Measurements from ENCODE around the gene MX1. TPM values are rescaled to one million over a fixed set of nuclear protein-coding genes. Genes with fewer than 3 reads are reported as not detected.

MX1 gene
- total RNA-seq, 1 experiment from 2014 or later, result 1.8 TPM

DNA sequence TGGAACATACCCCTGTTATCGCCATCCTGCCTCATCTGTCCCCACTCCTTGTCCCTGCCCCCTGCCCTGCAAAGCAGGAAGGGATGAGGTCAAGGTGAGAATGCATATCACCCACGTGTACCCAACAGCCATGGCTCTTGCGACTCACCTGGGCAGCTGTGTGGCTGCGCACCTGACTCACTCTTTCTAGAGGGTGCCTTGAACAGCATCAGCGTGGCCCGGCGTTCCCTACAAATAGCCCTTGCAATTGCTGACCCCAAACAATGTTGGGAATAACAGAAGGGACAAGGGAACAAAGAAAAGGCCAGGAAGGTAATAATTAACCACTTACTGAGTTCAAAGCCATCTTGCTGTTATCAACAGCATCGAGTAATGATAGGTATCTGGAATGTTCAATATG, 71.7 kb downstream of the MX1 start:
- no TSS peak for BruUV-seq (replicated peaks)
- H3K9me3 Mint-ChIP-seq (ENCODE audit: unreplicated experiment), result no peaks in the 10 kb centered on the region
- no peak for DNase-seq (ENCODE audit: unreplicated experiment)
- H3K27ac Mint-ChIP-seq (ENCODE audit: low read depth, unreplicated experiment), result no peak overlapping the region
- H3K4me1 Mint-ChIP-seq (ENCODE audit: insufficient read depth, unreplicated experiment), result no peaks in the 10 kb centered on the region
- ChIA-PET CTCF (no interaction called here), POLR2A (no interaction called here)
- TF ChIP-seq CTCF (IDR thresholded peaks at IDR 0.05; ENCODE audit: unreplicated experiment), result no peak
- no peak overlapping the region for H3K4me3 Mint-ChIP-seq (ENCODE audit: unreplicated experiment)
- H3K36me3 Mint-ChIP-seq (ENCODE audit: insufficient read depth, unreplicated experiment), result no peaks in the 10 kb centered on the region
- intact Hi-C loops (cut with micrococcal nuclease), result no loop called here
- peaks cover 67% of the 10 kb centered on the region for H3K27me3 Mint-ChIP-seq (ENCODE audit: insufficient read depth, unreplicated experiment)

DNA sequence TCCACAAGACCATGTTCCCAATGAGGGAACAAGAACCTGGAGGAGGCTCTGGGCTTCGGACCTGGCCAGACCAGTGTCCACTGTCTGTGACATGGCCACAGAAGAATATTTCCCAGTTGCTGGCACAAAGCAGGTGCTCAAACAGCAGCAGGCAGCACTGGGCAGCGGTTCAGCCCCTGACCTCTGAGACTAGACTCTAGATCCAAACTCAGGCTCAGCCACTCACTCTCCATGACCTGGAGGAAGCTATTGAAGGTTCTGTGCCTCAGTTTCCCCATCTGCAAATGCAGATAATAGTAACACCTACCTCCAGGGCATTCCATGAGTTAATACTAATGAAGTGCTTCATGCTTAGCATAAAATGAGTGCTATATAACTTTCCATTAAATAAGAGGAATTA, 73.9 kb downstream of the MX1 start:
- DNase-seq (ENCODE audit: unreplicated experiment), result no peak
- intact Hi-C loops (cut with micrococcal nuclease), result no loop called here
- ChIA-PET POLR2A (no interaction called here), CTCF (no interaction called here)
- Mint-ChIP-seq H3K36me3 (ENCODE audit: insufficient read depth, unreplicated experiment) (no peaks in the 10 kb centered on the region), H3K27ac (ENCODE audit: low read depth, unreplicated experiment) (no peak overlapping the region), H3K4me1 (ENCODE audit: insufficient read depth, unreplicated experiment) (no peaks in the 10 kb centered on the region), H3K9me3 (ENCODE audit: unreplicated experiment) (no peaks in the 10 kb centered on the region), H3K4me3 (ENCODE audit: unreplicated experiment) (no peak overlapping the region), H3K27me3 (ENCODE audit: insufficient read depth, unreplicated experiment) (peaks cover 72% of the 10 kb centered on the region)
- BruUV-seq (replicated peaks), result no TSS peak
- no peak for TF ChIP-seq CTCF (IDR thresholded peaks at IDR 0.05; ENCODE audit: unreplicated experiment)

GRCh38 chr21:41500363-41500762, 74.3 kb downstream of the MX1 start:
- H3K4me3 Mint-ChIP-seq (ENCODE audit: unreplicated experiment), result no peak overlapping the region
- H3K4me1 Mint-ChIP-seq (ENCODE audit: insufficient read depth, unreplicated experiment), result no peaks in the 10 kb centered on the region
- BruUV-seq (replicated peaks), result no TSS peak
- CTCF ChIA-PET, result no interaction called here
- peaks cover 73% of the 10 kb centered on the region for H3K27me3 Mint-ChIP-seq (ENCODE audit: insufficient read depth, unreplicated experiment)
- POLR2A ChIA-PET, result no interaction called here
- H3K27ac Mint-ChIP-seq (ENCODE audit: low read depth, unreplicated experiment), result no peak overlapping the region
- intact Hi-C loops (cut with micrococcal nuclease), result no loop called here
- no peaks in the 10 kb centered on the region for H3K36me3 Mint-ChIP-seq (ENCODE audit: insufficient read depth, unreplicated experiment)
- no peak for TF ChIP-seq CTCF (IDR thresholded peaks at IDR 0.05; ENCODE audit: unreplicated experiment)
- H3K9me3 Mint-ChIP-seq (ENCODE audit: unreplicated experiment), result no peaks in the 10 kb centered on the region
- DNase-seq (ENCODE audit: unreplicated experiment), result no peak

- Mint-ChIP-seq H3K36me3 (ENCODE audit: insufficient read depth, unreplicated experiment) (no peaks in the 10 kb centered on the region), H3K9me3 (ENCODE audit: unreplicated experiment) (no peaks in the 10 kb centered on the region), H3K27ac (ENCODE audit: low read depth, unreplicated experiment) (no peak overlapping the region), H3K27me3 (ENCODE audit: insufficient read depth, unreplicated experiment) (peaks cover 78% of the 10 kb centered on the region), H3K4me1 (ENCODE audit: insufficient read depth, unreplicated experiment) (no peaks in the 10 kb centered on the region), H3K4me3 (ENCODE audit: unreplicated experiment) (no peak overlapping the region)
- TF ChIP-seq CTCF (IDR thresholded peaks at IDR 0.05; ENCODE audit: unreplicated experiment), result no peak
- intact Hi-C loops (cut with micrococcal nuclease), result no loop called here
- DNase-seq (ENCODE audit: unreplicated experiment), result no peak
- ChIA-PET POLR2A (interaction anchor here (1.1 kb wide), 1 partner anchor 10 kb away, joined by 3 read pairs; no protein-coding TSS in a partner anchor), CTCF (no interaction called here)
- no TSS peak for BruUV-seq (replicated peaks)
These were observed 74.9 kb downstream of the MX1 start for GRCh38 chr21:41500931-41501381.

Data from MCF 10A (cell line).